GM21619 (cell line): ENCODE measurements around the gene CRYGB.
"Not testable (repeated sequence)": the region's sequence is repeated elsewhere in the genome, so short reads cannot be mapped to it uniquely, and the experiment has no call there.

ENCODE experiments used
- ATAC-seq: cut with Tn5 transposase; IDR thresholded peaks from one replicate; pipeline ENCODE4 v1.9.1; 2021; ENCODE audit not compliant: unreplicated experiment

The CRYGB gene

DNA sequence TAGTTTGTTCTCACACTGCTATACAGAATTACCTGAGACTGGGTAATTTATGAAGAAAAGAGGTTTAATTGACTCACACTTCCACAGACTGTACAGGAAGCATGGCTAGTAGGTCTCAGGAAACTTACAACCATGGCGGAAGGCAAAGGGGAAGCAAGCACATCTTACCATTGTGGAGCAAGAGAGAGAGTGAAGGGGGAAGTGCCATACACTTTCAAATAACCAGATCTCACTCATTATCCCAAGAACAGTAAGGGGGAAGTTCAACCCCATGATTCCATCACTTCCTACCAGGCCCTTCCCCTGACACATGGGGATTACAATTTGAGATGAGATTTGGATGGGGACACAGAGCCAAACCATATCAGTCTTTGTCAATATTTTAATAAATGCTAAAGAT lies 5.0 kb upstream of the CRYGB start:
- no peak for ATAC-seq

DNA sequence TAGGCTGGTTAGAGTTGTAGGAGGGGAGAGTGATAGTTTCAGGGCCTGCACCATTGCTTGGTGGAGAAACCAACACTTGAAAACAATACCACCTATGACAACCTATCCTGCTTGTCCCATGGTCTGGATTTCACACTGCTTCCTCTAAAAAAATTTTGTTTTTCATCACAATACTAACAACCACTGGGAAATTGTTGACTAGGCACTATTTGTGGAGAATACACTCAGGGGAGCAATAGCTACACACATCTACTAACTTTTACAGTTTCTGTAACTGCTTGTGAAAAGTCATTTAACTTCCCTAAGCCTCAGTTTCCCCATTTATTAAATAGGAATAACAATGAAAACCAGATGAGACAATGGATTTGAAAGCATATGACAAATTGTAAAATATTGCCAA lies 4.1 kb upstream of the CRYGB start:
- ATAC-seq = no peak

DNA sequence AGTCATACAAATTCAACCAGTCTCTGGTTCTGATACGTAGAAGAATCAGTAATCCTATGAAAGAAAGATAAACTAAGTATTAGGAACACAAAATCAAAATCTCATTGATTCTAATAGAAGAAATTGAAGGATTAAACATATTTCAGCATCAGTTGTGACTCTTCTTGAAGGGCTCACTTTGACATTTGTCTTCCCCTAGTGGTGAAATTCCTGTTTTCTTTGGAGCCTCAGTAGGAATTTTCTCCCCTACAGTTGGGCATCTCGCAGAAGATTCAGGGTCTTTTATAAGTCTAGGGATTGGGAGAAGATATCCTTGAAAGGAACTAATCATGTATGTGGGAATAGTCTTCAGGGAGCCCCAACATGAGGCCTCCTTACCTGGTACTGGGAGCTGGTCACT lies 2.8 kb upstream of the CRYGB start:
- no peak for ATAC-seq

DNA sequence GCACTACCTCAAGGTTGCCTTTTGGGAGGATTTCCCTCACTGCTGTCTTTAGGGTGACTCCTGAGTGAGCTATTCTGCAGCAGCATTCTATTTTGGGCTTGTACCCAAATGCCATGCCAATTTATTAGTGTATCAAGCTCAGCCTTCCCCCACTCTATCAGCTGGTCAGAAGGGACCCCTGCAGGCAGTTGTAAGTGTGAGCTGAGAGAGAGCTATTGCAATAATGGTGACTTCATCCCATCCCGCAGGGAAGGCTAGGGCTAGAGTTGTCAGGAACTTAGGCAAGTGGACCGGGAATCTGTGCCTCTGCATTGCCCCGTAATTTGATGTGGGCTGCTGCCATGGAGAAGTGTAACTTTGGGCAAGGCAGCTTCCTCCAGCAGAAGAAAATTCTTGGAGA lies 1.8 kb upstream of the CRYGB start:
- ATAC-seq = no peak

DNA sequence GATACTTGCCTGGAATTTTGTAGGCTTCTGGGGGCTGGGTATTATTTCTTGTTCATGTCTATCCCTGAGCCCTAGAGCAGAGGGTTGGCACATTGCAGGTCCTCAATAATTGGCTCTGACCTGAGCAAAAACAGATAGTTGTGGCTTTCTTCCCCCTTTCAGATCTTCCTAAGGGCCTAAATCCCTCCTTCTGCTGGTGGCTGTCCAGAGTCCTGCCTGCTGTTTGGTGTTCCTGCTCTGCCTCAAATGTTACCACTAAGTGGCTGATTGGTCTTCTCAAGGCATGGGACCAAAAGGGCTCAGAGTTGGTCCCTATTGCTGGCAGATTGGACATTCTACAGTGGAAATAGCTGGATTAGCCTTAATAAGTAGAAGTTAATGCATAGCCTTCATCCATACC lies 1.1 kb upstream of the CRYGB start:
- no peak for ATAC-seq

DNA sequence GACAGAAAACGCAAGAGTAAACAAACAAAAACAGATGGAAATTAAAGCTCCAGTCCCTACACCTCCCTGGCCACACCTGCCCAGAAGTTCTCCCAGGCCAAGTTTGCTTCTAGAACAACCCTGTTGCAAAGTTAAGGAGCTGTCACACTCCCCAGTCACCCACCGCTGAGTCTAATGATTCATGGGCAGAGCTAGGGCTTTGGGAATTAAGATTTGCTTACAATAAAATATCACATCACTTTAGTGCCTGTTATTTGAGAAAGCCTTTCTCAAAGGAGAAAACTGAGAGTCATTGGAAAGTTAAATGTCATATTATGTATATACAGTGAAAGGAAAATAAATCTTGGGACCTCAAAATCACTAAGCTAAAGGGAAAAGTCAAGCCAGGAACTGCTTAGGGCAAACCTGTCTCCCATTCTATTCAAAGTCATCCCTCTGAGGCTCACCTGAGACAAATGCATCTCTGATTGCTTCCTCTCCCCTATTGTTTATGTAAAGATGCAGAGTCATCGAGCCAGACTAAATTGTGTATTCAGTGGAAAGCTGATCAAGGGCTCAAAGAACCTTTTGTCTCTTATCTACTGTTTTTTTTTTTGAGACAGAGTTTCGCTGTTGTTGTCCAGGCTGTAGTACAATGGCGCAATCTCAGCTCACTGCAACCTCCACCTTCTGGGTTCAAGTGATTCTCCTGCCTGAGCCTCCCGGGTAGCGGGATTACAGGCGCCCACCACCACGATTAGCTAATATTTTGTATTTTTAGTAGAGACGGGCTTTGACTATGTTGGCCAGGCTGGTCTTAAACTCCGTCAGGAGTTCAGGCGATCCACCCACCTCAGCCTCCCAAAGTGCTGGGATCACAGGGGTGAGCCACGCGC lies 2.8 kb downstream of the CRYGB start:
- no peak for ATAC-seq

DNA sequence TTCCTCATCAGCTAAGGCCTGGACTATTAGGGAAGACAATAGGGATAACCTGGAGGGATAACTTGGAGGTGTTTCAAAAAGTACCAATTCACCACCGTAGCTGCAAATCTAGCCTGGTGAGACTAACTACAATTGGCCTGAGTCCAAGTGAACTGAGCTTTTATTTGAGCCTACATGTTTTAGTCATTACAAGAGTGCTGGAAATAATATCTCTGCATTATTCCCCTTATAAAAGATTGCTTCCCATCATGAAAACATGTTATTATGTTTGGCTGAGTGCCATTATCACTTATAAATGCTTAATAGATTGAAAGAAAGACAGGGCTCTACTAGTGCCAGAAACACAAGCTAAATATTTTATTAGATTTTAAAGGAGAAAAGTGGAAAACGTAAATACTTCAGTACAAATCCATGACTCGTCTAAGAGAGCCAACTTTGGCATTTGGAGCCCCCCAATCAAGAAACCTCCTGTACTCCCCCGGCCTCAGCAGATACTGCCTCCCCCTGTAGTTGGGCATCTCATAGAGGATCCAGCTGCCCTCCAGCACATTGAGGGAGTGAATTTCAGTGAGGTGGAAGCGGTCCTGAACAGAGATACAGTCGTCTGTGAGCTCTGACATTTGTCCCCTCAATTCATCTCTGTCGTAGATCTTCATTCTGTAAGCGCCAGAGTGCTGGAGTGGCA lies 3.6 kb downstream of the CRYGB start:
- ATAC-seq = no peak

DNA sequence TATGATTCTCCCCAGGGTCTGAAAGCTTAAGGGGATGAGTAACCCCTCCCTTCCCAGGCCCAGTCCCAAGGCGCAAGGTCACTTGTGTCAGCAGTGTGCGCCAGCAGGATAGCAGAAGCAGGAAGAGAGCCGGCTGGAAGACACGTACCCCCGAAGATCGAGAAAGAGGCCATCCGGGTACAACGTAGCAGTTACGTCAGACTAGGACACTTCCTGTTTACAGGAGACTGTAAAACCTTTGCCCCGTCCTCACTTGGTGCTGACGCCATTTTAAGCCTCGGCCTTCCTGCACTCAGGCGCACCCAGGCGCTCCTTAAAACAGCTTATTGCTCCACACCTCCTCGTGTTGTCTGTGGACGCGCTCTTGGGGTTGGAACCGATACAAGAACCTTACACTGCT lies 6.5 kb downstream of the CRYGB start:
- no peak for ATAC-seq

DNA sequence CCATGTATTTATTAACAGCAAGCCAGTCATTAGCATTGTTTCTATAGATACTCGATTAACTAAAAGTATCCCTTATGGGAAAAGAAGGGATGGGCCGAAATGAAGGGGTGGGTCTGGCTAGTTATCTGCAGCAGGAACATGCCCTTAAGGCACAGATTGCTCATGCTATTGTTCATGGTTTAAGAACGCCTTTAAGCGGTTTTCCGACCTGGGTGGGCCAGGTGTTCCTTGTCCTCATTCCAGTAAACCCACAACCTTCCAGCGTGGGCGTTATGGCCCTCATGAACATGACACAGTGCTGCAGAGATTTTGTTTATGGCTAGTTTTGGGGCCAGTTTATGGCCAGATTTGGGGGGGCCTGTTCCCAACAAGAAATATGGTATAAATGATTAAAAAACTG lies 7.6 kb downstream of the CRYGB start:
- not testable (repeated sequence) for ATAC-seq

DNA sequence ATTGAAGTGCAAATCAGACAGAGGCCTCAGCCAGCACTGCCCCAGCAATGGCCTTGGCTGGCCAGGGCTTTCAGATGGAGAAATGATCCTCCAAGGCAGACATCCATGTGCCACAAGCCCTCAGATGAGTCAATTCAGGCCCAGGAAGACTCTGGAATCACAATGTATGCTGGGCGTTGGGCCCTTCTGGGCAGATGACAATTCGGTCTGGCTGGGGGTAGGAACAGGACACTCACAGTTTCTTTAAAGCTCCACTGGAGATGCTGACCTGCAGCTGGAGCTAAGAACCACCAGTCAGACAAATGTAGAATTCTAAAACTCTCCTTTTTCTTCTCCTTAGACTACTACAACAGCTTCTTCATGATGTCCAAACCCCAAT lies 9.3 kb downstream of the CRYGB start:
- no peak for ATAC-seq

DNA sequence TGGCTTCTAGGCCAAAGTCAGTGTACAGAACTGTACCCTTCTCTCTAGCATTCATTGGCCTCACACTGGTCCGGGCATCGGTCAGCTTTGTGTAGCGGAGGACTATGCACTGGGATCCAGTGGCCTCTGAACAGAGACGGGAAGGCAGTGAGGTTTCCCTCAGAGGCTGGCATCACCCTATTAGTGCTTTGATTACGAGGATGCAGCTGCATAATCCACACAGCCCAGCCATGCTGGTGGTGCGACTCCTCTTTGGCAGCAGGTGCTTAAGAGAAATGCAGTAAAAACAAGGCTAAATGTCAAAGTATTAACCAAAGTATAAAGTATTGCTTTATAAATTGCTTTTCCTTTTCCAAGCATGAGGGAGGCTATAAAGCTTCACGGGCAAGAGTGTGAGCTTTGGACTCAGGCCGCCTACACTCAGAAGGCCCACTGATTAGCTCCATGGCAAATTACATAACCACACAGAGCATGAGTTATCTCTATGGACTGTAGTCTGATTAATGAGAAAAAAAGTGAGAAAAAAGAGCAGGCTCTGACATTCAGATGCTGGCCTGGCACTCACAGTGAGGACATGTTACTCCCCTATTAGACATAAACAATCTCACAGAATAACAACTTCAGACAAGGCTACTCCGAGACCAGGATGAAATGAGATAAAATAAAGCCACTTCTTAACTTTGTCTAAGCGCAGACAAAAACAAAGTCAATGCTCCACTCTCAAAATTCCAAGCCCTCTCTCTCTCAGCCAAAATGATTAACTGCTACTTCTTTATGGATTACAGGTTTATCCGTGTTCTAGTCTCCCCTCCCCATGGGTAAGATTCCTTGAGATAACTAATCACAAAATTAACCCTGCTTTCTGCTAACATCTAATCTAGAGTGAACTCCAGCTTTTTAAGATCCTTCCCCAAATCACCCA lies 9.9 kb downstream of the CRYGB start:
- no peak for ATAC-seq

DNA sequence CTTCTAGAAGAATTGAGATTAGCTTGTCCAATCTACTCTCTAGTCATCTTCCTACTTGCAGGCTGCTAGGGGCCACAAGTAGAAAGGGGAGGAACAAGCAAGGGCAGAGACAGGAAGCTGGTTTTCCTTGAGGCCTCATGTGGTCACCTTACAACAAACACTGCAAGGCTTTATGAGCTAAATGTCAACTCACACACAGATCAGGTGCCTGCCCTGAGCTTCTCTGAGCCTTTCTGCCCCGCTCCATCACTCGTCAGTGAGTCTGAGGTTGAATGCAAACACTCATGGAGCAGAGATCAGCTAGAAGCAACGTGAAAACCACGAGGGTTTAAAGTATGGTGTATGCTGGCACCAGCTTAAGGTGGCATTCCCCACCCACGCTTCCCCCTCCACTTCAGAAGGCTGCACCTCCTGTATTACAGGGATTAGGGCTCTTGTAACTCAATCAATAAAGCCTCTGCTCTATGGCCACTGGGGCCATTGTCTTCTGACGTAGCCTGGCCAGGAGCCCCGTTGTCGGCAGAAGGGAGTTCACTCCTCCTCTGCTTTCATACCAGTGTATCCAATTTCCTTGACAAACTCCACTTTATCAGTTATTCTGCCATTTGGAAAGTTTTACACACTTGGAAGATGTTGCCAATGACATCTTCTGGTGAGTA lies 10.9 kb downstream of the CRYGB start:
- peak; percentile 78 for ATAC-seq

DNA sequence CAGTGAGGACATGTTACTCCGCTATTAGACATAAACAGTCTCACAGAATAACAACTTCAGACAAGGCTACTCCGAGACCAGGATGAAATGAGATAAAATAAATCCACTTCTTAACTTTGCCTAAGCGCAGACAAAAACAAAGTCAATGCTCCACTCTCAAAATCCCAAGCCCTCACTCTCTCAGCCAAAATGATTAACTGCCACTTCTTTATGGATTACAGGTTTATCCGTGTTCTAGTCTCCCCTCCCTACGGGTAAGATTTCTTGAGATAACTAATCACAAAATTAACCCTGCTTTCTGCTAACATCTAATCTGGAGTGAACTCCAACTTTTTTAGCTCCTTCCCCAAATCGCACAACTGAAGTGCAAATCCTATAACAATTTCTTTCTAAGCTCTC lies 15.2 kb downstream of the CRYGB start:
- ATAC-seq = no peak

DNA sequence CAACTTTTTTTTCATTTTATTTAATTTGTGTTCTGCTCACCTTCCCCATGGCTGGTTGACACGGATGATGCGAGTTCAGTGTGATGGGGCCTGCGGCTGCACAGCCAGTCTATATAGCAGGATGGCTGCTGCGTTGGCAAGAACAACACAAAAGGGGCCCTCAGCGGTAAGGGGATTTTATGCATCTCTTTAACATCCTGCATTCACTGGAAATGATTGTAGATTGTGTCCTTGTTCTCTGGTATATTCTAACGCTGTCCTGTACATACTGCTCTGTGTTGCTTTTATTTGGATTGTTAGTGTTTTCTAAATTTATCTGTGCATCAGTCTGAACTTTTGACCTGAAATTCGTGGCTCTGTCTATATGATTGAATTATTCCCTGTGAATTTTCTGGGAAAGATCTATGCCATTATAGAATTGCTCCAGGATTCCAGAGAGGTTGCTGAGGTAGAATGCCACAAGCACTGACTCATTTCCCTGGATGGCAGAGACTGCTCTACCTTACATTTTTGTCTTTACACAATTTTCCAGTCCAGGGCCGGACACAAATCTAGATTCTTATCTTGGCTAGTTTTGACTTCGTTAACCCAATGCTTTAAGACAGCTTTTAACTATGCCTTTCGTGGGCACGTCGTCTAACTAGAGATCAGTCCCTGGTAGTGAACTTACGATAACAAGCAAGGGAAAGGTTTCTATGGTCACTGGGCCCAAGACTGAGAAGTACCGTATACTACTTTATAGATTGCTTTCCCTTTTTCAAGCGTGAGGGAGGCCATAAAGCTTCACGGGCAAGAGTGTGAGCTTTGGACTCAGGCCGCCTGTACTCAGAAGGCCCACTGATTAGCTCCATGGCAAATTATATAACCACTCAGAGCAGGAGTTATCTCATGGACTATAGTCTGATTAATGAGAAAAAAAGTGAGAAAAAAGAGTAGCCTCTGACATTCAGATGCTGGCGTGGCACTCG lies 15.9 kb downstream of the CRYGB start, which contains the start of gene CRYGC:
Gene CRYGC (minus strand): TSS at position 85 of the 968 bp plus-strand sequence. CDS start 36 bp downstream, at position 49.
- no peak for ATAC-seq

DNA sequence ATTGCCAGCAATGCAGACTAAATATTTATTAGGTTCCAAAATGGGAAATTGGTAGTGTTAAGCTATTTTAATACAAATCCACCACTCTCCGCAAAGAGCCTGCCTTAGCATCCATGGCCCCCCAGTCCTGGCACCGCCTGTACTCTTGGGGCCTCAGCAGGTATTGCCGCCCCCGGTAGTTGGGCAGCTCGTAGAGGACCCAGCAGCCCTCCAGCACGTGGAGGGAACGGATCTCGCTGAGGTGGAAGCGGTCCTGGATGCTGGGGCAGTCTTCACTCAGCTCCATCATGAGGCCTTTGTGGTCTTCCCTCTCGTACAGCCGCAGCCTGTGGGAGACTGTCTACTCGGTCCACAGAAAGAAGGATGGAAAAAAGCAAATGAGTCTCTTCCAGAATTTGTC lies 17.8 kb downstream of the CRYGB start:
- no peak for ATAC-seq

DNA sequence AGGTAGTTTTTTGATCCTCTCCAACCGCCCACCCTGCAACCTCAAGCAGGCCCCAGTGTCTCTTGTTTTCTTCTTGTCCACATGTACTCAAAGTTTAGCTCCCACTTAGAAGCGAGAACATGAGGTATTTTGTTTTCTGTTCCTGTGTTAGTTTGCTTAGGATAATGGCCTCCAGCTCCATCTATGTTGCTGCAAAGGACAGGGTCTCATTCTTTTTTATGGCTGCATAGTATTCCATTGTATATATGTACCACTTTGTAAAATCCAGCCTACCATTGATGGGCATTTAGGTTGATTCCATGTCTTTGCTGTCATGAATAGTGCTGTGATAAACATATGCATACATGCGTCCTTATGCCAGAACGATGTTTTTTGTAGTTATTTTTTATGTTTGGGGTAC lies 18.9 kb downstream of the CRYGB start:
- no peak for ATAC-seq

DNA sequence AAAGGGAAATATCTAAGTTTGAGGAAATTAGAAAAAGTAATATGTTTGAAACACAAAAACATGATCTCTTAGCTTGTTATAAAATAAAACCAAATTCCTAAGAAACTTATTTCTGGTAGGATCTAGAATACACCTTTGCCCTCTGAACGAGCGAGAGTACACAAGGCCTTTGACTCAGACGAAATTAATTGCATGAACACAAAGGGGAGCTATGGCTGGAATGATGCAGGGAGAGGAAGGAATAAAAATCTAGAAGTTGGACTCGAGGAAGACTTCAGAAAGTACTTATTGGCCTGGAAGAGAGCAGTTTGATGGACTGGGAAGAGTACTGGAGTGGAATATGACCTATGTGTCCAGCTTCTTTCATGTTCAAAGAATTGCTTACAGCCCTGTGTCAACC lies 20.7 kb downstream of the CRYGB start:
- no peak for ATAC-seq

DNA sequence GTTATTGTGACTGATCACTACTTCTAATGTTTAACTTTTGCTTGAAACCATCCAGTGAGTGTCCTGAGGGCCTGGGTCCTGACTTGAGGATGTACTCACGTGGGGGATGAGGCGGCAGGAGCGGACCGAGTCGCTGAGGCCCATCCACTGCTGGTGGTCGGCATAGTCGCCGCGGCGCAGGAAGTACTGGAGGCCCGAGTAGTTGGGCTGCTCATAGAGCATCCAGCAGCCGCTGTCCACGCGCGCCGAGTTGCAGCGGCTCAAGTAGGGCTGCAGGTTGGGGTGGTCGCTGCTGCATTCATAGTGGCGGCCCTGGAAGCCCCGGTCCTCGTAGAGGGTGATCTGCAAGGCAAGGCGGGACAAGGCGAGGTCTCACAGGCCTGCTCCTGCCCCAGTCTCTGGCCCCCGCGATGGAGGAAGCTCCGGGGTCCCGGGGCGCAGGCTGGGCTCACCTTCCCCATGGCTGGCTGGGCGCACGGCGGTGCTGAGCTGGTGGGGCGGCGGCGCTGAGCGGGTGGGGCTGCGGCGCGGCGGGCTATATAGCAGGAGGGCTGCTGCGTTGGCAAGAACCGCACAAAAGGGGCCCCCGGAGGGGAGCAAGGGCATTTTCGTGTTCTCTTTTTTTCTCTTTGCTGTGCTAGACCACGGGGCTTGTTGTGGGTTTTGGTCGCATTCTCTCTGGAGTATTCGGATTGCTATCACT lies 21.8 kb downstream of the CRYGB start, which contains the start of gene CRYGD:
Gene CRYGD (minus strand): TSS at position 512 of the 703 bp plus-strand sequence. CDS start 51 bp downstream, at position 461.
- not testable (repeated sequence) for ATAC-seq

DNA sequence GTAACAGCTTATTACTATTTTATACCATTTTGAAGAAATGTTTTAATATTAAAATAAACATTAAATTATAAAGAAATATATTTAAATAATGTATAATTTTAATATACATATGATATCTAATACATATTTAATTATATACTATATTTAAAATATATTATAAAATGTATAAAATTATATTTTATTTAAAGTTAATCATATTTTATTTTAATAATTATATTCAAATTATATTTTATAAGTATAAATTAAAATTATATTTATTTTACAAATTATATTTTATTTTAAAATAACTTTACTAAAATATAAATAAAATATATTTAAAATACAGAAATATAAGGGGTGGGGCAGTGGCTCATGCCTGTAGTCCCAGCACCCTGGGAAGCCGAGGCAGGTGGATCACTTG lies 23.7 kb downstream of the CRYGB start:
- ATAC-seq = no peak
